HepG2 (cell line): ENCODE data around the gene CMTM8. TPM values are rescaled to one million over a fixed set of nuclear protein-coding genes. Genes with fewer than 3 reads are reported as not detected.

Experiments used
- ATF1 ChIP-seq: IDR thresholded peaks from 2 replicates; pipeline ENCODE4 v1.6.1; 2016; ENCODE audit warnings: mild to moderate bottlenecking, control low read depth
- CC2D1A ChIP-seq: sonication (generic); formaldehyde crosslinking; IDR thresholded peaks from 2 replicates; pipeline ENCODE4 v1.8.1; 2023; ENCODE audit warnings: mild to moderate bottlenecking, missing genetic modification reagents
- DMAP1 ChIP-seq: IDR thresholded peaks from 2 replicates; pipeline ENCODE4 v1.6.1; 2016
- HDAC2 ChIP-seq: sonication (generic); formaldehyde crosslinking; IDR thresholded peaks from 2 replicates; pipeline ENCODE4 v1.4.0; 2020; ENCODE audit warnings: missing genetic modification reagents
- HHEX ChIP-seq: IDR thresholded peaks from 2 replicates; pipeline ENCODE4 v1.6.1; 2016; ENCODE audit warnings: control low read depth
- HMG20B ChIP-seq: conservative IDR thresholded peaks from 2 replicates; pipeline ENCODE4 v1.6.1; 2016; ENCODE audit warnings: missing genetic modification reagents, missing compliant biosample characterization
- HOXA9 ChIP-seq: sonication (generic); formaldehyde crosslinking; IDR thresholded peaks from 2 replicates; pipeline ENCODE4 v1.8.1; 2022; ENCODE audit warnings: missing genetic modification reagents, mild to moderate bottlenecking, moderate library complexity, borderline replicate concordance
- MYNN ChIP-seq: sonication (generic); formaldehyde crosslinking; IDR thresholded peaks from 2 replicates; pipeline ENCODE4 v1.4.0; 2020; ENCODE audit warnings: mild to moderate bottlenecking, low read depth, missing genetic modification reagents
- PAWR ChIP-seq: sonication (generic); formaldehyde crosslinking; IDR thresholded peaks from 2 replicates; pipeline ENCODE4 v1.4.0; 2020; ENCODE audit warnings: missing genetic modification reagents, mild to moderate bottlenecking, borderline replicate concordance
- PITX1 ChIP-seq: sonication (generic); formaldehyde crosslinking; IDR thresholded peaks from 2 replicates; pipeline ENCODE4 v1.5.1; 2020; ENCODE audit warnings: mild to moderate bottlenecking, missing genetic modification reagents
- RFXAP ChIP-seq: sonication (generic); formaldehyde crosslinking; IDR thresholded peaks from 2 replicates; pipeline ENCODE4 v1.4.0; 2020; ENCODE audit warnings: missing genetic modification reagents, borderline replicate concordance
- SNAI1 ChIP-seq: sonication (generic); formaldehyde crosslinking; IDR thresholded peaks from 2 replicates; pipeline ENCODE4 v1.5.0; 2020; ENCODE audit warnings: mild to moderate bottlenecking, missing genetic modification reagents, borderline replicate concordance
- ZBTB3 ChIP-seq: sonication (generic); formaldehyde crosslinking; IDR thresholded peaks from 2 replicates; pipeline ENCODE4 v1.4.0; 2020; ENCODE audit warnings: low read depth, mild to moderate bottlenecking, moderate library complexity, missing genetic modification reagents, borderline replicate concordance
- ZFP37 ChIP-seq: sonication (generic); formaldehyde crosslinking; IDR thresholded peaks from 2 replicates; pipeline ENCODE4 v1.4.0; 2020; ENCODE audit warnings: missing genetic modification reagents, borderline replicate concordance
- ZNF101 ChIP-seq: sonication (generic); formaldehyde crosslinking; IDR thresholded peaks from 2 replicates; pipeline ENCODE4 v1.4.0; 2020; ENCODE audit warnings: mild to moderate bottlenecking, low read depth, missing genetic modification reagents, borderline replicate concordance
- ZNF296 ChIP-seq: sonication (generic); formaldehyde crosslinking; conservative IDR thresholded peaks from 2 replicates; pipeline ENCODE4 v1.5.0; 2020; ENCODE audit warnings: mild to moderate bottlenecking, missing genetic modification reagents
- ZNF33B ChIP-seq: sonication (generic); formaldehyde crosslinking; IDR thresholded peaks from 2 replicates; pipeline ENCODE4 v1.5.1; 2020; ENCODE audit warnings: mild to moderate bottlenecking, missing genetic modification reagents
- polyA plus RNA-seq, 8 experiments: library from polyadenylated mRNA; depleted of rRNA in 3 of 8; stranded (reverse) in 7 of 8; unstranded in 1 of 8; fragments of >200 nt; fragmentation: Illumina TruSeq in 4 of 8; extraction: Trizol in 4 of 8; gene quantifications; 2 replicates each; pipeline versions ENCODE4 v1.2.1 to v1.2.3, GENCODE V29; 2011 to 2016; ENCODE audit warnings: low read depth in 4 of 8, missing spikeins in 1 of 8, mixed read lengths in 1 of 8; ENCODE audit not compliant: insufficient read depth in 1 of 8
- total RNA-seq, 5 experiments: library from RNA; depleted of rRNA; stranded (reverse); fragments of >200 nt; fragmentation: Illumina TruSeq; extraction: Trizol; gene quantifications; 2 replicates each; pipeline ENCODE4 v1.2.3, GENCODE V29; 2016; ENCODE audit warnings: low read depth in 1 of 5
- TF ChIP-seq, protein P1 (sequence below): sonication (generic); formaldehyde crosslinking; IDR thresholded peaks from 2 replicates; pipeline ENCODE4 v1.4.0; 2020; ENCODE audit warnings: missing genetic modification reagents
- TF ChIP-seq, protein P2 (sequence below): sonication (generic); formaldehyde crosslinking; IDR thresholded peaks from 2 replicates; pipeline ENCODE4 v1.4.0; 2020; ENCODE audit warnings: mild to moderate bottlenecking, missing genetic modification reagents
- TF ChIP-seq, protein P3 (sequence below): sonication (generic); formaldehyde crosslinking; IDR thresholded peaks from 2 replicates; pipeline ENCODE4 v1.8.1; 2022; ENCODE audit warnings: low read depth, mild to moderate bottlenecking, missing genetic modification reagents
- TF ChIP-seq, protein P4 (sequence below): sonication (generic); formaldehyde crosslinking; conservative IDR thresholded peaks from 2 replicates; pipeline ENCODE4 v1.4.0; 2020; ENCODE audit warnings: missing genetic modification reagents
- TF ChIP-seq, protein P5 (sequence below): sonication (generic); IDR thresholded peaks from 2 replicates; pipeline ENCODE4 v1.6.1; 2016; ENCODE audit warnings: low read depth, borderline replicate concordance

Gene CMTM8
- total and polyA plus RNA-seq, 2 of the 13 experiments (the other 11 are each of a cell fraction or from before 2014, with no cell fraction given), result 8.9 to 15.8 TPM

DNA sequence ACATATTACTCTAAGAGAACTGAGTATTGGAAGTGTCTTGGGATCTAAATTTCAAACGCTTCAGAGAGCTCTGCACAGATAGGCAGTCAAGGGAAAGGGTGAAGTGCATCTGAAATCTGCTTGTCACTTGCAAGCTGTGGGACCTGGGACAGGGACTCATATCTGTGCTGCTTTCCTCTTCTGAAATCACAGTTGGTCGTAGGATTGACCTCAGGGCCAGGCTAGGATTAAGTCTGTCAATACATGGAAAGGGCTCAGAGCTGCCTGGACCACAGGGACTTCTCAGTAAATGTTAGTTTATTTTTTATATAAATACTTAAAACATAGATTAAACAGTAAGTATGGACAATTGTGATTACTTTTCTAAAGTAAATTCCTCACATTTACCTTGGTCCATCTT, 78.5 kb downstream of the CMTM8 start (continued):
- TF ChIP-seq, protein P1, sequence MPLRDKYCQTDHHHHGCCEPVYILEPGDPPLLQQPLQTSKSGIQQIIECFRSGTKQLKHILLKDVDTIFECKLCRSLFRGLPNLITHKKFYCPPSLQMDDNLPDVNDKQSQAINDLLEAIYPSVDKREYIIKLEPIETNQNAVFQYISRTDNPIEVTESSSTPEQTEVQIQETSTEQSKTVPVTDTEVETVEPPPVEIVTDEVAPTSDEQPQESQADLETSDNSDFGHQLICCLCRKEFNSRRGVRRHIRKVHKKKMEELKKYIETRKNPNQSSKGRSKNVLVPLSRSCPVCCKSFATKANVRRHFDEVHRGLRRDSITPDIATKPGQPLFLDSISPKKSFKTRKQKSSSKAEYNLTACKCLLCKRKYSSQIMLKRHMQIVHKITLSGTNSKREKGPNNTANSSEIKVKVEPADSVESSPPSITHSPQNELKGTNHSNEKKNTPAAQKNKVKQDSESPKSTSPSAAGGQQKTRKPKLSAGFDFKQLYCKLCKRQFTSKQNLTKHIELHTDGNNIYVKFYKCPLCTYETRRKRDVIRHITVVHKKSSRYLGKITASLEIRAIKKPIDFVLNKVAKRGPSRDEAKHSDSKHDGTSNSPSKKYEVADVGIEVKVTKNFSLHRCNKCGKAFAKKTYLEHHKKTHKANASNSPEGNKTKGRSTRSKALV (CRISPR knock-in tag), result no peak
- TF ChIP-seq HDAC2 (CRISPR knock-in tag) (no peak), MYNN (no peak), RFXAP (no peak), SNAI1 (CRISPR knock-in tag) (no peak), ZNF101 (no peak), ZNF296 (no peak), PITX1 (CRISPR knock-in tag) (peak; percentile 84), DMAP1 (no peak), PAWR (no peak), ZFP37 (CRISPR knock-in tag) (no peak), ZBTB3 (CRISPR knock-in tag) (no peak), HOXA9 (no peak), HMG20B (CRISPR knock-in tag) (peak; percentile 59; the same call in 1 of the 2 replicates), CC2D1A (CRISPR knock-in tag) (no peak), ZNF33B (CRISPR knock-in tag) (no peak), ATF1 (CRISPR knock-in tag) (no peak), HHEX (CRISPR knock-in tag) (no peak)
- TF ChIP-seq, protein P2, sequence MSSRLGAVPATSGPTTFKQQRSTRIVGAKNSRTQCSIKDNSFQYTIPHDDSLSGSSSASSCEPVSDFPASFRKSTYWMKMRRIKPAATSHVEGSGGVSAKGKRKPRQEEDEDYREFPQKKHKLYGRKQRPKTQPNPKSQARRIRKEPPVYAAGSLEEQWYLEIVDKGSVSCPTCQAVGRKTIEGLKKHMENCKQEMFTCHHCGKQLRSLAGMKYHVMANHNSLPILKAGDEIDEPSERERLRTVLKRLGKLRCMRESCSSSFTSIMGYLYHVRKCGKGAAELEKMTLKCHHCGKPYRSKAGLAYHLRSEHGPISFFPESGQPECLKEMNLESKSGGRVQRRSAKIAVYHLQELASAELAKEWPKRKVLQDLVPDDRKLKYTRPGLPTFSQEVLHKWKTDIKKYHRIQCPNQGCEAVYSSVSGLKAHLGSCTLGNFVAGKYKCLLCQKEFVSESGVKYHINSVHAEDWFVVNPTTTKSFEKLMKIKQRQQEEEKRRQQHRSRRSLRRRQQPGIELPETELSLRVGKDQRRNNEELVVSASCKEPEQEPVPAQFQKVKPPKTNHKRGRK, result no peak
- TF ChIP-seq, protein P3, sequence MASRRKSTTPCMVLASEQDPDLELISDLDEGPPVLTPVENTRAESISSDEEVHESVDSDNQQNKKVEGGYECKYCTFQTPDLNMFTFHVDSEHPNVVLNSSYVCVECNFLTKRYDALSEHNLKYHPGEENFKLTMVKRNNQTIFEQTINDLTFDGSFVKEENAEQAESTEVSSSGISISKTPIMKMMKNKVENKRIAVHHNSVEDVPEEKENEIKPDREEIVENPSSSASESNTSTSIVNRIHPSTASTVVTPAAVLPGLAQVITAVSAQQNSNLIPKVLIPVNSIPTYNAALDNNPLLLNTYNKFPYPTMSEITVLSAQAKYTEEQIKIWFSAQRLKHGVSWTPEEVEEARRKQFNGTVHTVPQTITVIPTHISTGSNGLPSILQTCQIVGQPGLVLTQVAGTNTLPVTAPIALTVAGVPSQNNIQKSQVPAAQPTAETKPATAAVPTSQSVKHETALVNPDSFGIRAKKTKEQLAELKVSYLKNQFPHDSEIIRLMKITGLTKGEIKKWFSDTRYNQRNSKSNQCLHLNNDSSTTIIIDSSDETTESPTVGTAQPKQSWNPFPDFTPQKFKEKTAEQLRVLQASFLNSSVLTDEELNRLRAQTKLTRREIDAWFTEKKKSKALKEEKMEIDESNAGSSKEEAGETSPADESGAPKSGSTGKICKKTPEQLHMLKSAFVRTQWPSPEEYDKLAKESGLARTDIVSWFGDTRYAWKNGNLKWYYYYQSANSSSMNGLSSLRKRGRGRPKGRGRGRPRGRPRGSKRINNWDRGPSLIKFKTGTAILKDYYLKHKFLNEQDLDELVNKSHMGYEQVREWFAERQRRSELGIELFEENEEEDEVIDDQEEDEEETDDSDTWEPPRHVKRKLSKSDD (CRISPR knock-in tag), result no peak
- TF ChIP-seq, protein P4, sequence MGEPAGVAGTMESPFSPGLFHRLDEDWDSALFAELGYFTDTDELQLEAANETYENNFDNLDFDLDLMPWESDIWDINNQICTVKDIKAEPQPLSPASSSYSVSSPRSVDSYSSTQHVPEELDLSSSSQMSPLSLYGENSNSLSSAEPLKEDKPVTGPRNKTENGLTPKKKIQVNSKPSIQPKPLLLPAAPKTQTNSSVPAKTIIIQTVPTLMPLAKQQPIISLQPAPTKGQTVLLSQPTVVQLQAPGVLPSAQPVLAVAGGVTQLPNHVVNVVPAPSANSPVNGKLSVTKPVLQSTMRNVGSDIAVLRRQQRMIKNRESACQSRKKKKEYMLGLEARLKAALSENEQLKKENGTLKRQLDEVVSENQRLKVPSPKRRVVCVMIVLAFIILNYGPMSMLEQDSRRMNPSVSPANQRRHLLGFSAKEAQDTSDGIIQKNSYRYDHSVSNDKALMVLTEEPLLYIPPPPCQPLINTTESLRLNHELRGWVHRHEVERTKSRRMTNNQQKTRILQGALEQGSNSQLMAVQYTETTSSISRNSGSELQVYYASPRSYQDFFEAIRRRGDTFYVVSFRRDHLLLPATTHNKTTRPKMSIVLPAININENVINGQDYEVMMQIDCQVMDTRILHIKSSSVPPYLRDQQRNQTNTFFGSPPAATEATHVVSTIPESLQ (CRISPR knock-in tag), result no peak
- TF ChIP-seq, protein P5, sequence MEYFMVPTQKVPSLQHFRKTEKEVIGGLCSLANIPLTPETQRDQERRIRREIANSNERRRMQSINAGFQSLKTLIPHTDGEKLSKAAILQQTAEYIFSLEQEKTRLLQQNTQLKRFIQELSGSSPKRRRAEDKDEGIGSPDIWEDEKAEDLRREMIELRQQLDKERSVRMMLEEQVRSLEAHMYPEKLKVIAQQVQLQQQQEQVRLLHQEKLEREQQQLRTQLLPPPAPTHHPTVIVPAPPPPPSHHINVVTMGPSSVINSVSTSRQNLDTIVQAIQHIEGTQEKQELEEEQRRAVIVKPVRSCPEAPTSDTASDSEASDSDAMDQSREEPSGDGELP, result no peak
